GM18507 (cell line): Measurements from ENCODE around the gene PTPN23.
"Not testable (repeated sequence)": the region's sequence is repeated elsewhere in the genome, so short reads cannot be mapped to it uniquely, and the experiment has no call there.

Experiments used
- DNase-seq: peaks from one replicate; pipeline ENCODE4 v3.0.0; 2011; ENCODE audit warnings: low read depth; ENCODE audit not compliant: insufficient read length; ENCODE audit errors: extremely low spot score
- FAIRE-seq: peaks from 2 replicates; lab custom pipeline; 2011; peaks lifted over from hg19 to GRCh38; lab: Jason Lieb, UNC

PTPN23 gene

GRCh38 chr3:47432673-47433072 is 51.9 kb downstream of the PTPN23 start:
- no peak for FAIRE-seq
- no peak for DNase-seq

DNA sequence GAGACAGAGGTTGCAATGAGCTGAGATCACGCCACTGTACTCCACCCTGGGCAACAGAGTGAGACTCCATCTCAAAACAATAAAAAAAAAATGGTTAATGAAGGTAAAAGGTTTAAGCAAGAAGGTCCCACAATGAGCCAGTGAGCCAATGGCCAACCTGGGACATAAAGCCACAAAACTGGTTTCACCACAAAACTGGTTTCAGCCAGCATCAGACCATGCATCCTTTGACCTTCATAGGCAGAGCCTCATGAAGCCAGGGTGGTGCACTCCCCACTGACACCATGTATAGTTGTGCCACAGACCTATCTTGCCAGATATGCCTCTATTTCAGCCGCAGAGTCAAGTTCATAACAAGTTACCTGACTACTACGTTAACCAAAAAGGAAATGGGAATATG is 53.0 kb downstream of the PTPN23 start:
- DNase-seq (no peak), FAIRE-seq (no peak)

- DNase-seq, result no peak
- no peak for FAIRE-seq
Measured at GRCh38 chr3:47434849-47435248, 54.0 kb downstream of the PTPN23 start.

DNA sequence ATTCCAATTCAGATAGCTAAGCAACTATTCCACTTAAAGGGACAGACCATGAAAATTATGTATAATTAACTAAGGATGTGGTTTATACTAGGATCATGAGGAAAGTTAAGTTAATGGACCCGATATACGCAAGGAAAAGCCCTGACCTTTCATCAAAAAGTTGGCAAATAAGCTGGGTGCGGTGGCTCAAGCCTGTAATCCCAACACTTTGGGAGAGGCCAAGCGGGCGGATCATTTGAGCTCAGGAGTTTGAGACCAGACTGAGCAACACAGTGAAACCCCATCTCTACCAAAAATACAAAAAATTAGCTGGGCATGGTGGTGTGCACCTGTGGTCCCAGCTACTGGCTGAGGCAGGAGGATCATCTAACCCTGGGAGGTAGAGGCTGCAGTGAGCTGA is 55.4 kb downstream of the PTPN23 start:
- no peak for DNase-seq
- FAIRE-seq, result no peak

GRCh38 chr3:47440131-47440530 is 59.3 kb downstream of the PTPN23 start:
- DNase-seq, result no peak
- FAIRE-seq, result no peak

- DNase-seq (no peak), FAIRE-seq (no peak)
Measured at GRCh38 chr3:47441796-47442551, 61.2 kb downstream of the PTPN23 start.

DNA sequence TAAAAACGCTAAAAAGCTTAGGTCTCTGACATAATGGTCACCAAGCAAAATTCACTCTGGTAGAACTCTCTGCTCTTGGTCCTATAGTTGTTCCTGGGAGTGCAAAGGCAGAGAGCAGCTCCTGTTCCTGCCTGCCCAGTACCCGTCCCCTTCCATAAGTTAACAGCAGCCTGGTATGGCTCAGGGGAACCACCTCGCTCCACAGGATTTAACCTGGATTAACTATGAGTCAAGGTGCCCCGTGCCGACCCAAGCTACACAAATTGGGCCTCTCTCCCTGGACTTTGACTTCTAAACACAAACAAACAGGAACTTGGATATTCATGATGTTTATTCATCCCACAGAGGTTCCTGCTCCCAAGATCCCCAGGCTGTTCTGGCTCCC is 62.8 kb downstream of the PTPN23 start:
- DNase-seq, result no peak
- FAIRE-seq, result no peak

DNA sequence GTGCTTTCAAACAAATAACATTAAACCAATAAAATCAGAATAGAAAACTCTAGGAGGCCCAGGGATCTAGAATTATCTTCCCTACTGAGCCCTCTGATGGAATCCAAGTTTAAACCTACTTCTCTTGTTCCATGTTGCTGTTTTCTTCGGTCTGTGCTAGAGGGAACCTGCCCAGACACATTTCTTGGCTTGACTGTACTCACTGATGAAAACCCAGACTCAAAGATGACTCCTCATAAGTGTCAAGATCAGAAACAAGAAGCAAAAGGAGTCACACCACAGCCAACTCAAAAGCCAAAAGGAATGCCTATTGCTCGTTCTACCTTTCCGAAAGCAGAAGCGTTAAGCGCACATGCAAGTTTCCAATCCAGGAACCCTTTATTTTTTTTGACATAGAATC is 63.3 kb downstream of the PTPN23 start:
- DNase-seq (no peak), FAIRE-seq (no peak)

DNA sequence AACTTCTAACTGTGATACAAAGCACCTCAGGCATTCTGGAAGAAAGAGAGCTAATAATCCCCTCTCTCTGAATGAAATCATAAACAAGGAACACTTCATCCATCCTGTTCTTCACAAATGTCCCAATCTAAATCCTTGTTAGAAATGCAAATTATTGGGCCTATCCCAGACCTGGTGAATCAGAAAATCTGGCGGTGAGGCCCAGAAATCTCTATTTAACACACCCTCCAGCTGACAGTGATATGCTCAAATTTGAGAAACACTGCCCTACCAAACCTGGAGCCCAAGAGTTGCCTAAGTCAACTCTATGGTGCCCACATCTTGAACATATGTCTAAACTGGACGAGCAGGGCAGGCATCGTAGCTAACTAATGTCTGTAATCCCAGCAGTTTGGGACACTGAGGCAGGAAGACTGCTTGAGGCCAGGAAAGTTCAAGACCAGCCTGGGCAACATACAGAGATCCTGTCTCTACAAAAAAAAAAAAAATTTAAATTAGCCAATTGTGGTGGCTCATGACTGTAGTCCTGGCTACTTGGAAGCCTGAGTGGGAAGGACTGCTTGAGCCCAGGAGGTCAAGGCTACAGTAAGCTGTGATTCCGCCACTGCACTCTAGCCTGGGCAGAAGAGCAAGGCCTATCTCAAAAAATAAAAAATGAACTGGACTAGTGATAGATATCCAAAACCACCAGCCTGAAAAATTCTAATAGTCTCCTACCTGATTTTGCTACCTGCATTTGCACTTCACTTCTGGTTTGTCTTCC is 71.8 kb downstream of the PTPN23 start:
- FAIRE-seq, result no peak
- DNase-seq, result no peak

- DNase-seq (no peak), FAIRE-seq (no peak)
Measured at GRCh38 chr3:47455806-47456452, 75.1 kb downstream of the PTPN23 start.

DNA sequence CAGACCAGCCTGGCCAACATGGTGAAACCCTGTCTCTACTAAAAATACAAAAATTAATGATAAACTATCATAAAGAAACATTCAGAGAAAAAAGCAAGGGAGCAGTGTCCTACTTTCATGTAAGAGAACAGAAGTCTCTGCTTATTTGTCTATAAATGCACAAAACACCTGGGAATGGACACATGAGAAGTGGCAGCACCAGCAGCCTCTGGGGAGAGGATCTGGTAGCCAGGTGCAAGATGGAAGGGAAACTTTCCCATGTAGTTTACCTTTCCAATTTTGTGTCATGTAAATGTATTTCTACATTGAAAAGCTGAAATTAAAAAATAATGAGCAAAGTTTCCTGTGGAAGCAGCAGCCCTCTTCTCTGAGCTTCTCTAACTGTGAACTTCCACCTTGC is 76.2 kb downstream of the PTPN23 start:
- no peak for FAIRE-seq
- no peak for DNase-seq

- FAIRE-seq, result not testable (repeated sequence)
Measured at GRCh38 chr3:47459534-47460085, 78.8 kb downstream of the PTPN23 start.

More at GRCh38 chr3:47459534-47460085, 78.8 kb downstream of the PTPN23 start:
- not testable (repeated sequence) for DNase-seq
